SH-SY5Y (cell line): ENCODE results near the gene DOCK3.

Experiments
- GATA2 ChIP-seq: IDR thresholded peaks from 2 replicates; pipeline ENCODE4 v1.6.1; 2011; ENCODE audit warnings: mild to moderate bottlenecking, low read depth, low read length
- GATA3 ChIP-seq: IDR thresholded peaks from 2 replicates; pipeline ENCODE4 v1.6.1; 2011; ENCODE audit warnings: low read depth, mild to moderate bottlenecking, low read length, moderate library complexity

- TF ChIP-seq GATA2 (no peak), GATA3 (no peak)
Measured at GRCh38 chr3:50792568-50792967, 117.8 kb downstream of the DOCK3 start.
